Stimulated activated CD4-positive, alpha-beta T cell treated with anti-CD3 and anti-CD28 coated beads, Interleukin-4, amount 100 ng/mL, for 1 hour (primary cell): ENCODE results near the gene CBLN2.

Experiments
- DNase-seq: peaks from one replicate; pipeline ENCODE4 v3.0.0-alpha.2; 2020

Gene CBLN2

GRCh38 chr18:72544092-72544886 is at the start of gene CBLN2:
Gene CBLN2, minus strand, starts transcription at chr18:72544342. Its CDS starts 2,182 bp downstream, at chr18:72542160.
- no peak for DNase-seq

- no peak for DNase-seq
Measured at GRCh38 chr18:72588360-72588759, 44.2 kb upstream of the CBLN2 start.

DNA sequence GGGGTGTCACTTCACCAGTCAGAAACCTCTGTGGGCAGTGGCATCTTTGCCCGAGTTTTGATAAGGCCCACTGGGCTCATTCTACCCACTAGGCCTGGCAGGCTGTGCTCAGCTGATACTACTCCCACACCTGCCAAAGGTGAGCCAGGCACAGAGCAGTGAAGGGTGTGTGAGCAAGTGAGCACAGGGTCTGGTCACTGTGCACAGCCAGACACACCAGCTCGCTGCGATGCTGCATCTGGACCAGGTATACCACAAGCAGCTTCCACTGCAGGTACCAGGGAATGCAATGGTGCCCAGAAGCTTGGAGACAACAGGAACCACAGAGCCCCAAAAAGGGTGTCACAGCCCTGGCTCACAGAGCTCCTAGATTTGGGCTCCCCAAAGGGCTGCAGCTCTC is 40.6 kb upstream of the CBLN2 start:
- DNase-seq: no peak

DNA sequence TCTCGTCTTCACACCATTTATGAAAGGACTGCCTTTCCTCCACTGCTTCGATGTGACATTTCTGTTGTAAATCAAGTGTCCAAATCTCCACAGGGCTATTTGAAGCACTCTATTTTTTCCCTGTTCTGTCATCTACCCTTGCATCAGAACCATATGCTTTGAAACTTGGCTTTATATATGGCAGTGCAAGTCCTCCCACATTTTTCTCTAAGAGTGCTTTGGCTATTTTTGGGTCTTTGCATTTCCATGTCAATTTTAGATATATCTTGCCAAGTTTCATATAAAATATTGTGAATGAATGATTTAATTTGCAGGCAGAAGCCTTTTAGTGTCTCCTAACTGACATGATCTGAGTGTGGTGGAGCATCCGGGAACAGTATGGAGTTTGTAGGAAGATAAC is 37.8 kb upstream of the CBLN2 start:
- no peak for DNase-seq

DNA sequence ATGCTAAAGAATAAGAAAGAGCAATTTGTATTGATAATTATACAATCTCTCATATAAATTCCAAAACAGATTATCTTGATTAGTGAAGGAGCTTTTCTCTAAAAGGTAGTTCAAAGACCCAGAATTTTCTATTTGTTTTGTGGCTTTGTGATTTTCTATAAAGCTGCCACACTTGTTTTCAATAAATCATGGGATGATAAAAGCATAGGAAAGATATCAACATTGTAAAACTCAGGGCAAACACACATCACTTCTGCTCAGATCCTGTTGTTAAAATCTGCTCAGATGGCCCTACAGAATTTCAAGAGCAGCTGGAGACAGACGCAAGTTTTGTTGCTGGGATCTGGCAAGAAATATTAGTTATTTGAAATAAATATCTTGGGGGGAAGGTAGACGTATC is 28.8 kb upstream of the CBLN2 start:
- DNase-seq: no peak

GRCh38 chr18:72566290-72566689 is 22.1 kb upstream of the CBLN2 start:
- no peak for DNase-seq

DNA sequence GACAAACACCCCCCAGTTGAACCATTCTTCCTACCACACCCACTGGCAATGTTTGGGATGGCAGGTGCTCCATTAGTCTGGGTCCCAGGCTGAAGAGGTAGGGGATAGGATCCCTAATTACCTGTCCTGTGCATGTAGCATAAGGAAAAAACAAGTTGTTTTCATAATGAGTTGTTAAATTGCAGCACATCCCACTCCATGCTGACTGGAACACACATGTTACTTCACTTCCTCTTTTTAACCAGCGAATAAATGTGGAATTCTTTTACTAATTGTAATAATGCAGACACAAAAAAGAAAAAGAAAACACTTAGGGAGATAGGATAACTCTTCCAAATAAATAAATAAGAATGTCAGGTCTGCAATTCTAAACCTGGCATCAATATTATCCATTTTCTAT is 11.8 kb upstream of the CBLN2 start:
- DNase-seq: no peak

GRCh38 chr18:72555101-72555500 is 11.0 kb upstream of the CBLN2 start:
- DNase-seq: no peak

DNA sequence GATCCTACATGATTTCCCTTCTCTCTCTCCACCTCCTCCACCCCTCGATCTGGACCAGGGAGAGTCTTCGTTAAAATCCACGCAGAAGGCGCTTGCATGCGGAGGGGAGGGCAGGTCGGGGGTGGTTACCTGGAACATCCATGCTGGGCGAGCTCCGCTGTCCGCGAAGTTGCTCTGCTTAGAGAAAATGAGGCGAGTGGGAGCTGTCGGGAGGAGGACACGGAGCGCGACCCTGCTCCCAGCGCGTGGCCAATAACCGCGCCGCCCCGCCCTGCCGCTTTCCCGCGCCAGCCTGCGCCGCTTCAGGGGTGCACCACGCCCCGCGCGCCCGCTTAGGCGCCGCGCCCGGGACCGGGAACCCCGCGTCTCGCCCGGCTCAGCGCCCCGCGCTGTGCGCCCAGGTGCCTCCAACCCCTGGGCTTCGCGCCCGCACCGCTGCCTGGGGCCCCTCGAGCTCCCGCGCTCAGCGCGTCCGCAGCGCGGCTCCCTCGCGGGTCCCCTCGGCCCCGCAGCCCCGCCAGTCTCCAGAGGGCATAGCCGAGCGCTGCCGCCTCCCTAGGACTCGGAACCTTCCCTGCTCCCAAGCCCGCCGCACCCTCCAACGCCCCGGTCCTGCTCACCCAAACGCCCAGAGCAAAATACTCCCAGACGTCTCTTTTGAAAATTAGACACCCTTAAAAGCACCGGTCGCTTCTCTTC is 636 bp downstream of the CBLN2 start:
- no peak for DNase-seq

DNA sequence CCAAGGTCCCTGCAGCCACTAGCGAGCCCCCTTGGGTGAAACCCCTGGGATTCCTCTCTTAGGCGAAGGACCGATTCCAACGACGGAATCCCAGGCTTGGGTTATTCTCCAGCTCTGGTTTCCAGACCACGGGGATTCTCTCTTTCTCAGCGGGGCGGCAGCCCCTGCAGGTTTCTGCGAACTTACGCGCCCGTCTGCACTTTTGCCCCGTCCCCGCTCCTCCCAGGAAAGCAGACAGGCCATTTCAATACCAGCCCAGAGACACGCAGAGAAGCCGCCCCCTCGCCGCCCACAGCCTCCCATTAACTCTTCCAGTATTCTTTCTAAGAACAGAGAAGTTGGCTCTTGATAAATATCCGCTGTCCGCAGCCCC is 1.2 kb downstream of the CBLN2 start:
- DNase-seq: no peak

- no peak for DNase-seq
Measured at GRCh38 chr18:72542342-72542741, 1.8 kb downstream of the CBLN2 start.

GRCh38 chr18:72541871-72542332 is 2.2 kb downstream of the CBLN2 start:
- DNase-seq: no peak

GRCh38 chr18:72539901-72540300 is 4.2 kb downstream of the CBLN2 start:
- DNase-seq: no peak

DNA sequence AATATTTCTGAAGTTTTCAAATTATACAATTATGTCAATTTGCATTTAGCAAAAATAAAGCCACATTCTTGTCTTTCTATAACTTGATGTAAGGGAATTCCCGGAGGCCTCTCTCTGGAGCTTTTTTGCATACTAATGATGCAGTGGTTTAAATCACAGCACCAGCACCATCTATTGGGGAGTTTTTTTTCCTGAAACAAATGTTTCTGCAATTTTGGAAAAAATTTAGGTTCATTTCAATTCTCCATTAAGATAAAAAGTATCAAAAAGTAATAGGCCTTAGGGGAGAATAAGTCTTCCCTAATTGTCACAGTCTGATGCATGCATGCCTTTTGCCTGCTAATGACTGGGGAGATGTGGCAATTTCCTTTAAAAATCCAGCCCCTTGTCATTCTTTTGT is 13.5 kb downstream of the CBLN2 start:
- no peak for DNase-seq

GRCh38 chr18:72504866-72505265 is 39.3 kb downstream of the CBLN2 start:
- no peak for DNase-seq

DNA sequence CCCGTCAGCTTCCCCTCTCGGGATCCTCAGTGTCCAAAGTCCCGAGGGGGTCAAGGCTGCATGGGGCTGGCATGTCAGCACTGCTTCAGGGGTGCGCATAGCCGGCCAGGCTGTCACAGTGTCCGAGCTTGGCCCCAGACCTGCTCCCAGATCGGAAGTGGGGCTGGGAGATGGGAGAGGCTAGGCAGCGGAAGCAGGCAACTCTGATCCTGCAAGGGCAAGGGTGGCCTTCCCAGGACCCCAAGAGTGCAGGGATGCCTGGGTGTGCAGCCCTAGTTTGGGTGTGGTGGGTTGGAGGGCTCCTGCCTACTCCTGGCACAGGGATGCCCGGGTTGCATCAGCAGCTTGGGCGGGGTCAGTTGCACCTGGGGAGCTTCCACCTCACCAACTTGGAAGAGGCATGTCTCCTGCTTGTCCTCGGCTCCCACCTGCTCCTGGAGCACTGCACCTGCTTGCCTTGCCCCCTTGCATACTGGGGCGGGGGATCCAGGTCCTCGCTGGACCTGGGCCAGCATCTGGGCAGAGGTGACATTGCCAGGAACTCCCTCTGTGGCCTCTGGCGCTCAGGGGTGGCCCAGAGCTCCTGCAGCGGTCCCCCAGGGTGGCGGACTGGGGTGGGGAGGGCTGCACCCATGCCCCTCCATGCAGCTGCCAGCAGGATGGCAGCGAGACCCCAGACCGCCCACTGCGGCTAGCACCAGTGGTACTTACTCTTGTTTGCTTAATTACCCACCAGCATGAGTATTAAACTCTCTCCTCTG is 41.3 kb downstream of the CBLN2 start:
- no peak for DNase-seq

DNA sequence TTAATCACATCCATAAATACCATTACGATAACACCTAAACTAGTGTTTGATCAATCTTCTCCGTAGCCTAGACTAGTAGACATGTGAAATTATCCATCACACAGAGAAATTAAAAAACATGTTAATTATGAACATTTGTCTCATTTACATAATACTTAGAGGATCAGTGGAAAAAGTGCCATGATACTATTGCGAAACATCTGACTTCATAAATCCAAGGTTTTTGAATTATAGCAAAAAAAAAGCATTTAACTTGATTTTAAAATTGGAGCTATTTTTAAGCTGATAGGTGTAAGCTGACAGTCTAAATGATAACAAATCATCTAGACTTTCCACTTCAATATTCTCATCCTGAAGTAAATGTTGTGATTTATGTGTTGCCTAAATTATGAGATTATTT is 51.6 kb downstream of the CBLN2 start:
- DNase-seq: no peak
